HepG2 (cell line): ENCODE data around the gene C4BPA. TPM values are rescaled to one million over a fixed set of nuclear protein-coding genes. Genes with fewer than 3 reads are reported as not detected.

Source experiments
- ATAC-seq: fragments of 200-7000 bp; cut with Tn5 transposase; 3 replicates; pipeline ENCODE4 v1.9.1; 2020; ENCODE audit warnings: mild to moderate bottlenecking, moderate library complexity
- BruUV-seq: library from RNA; stranded (reverse); fragments of 400-500 nt; replicated peaks from 2 replicates; lab custom pipeline; 2021; lab: Mats Ljungman, UMichigan
- CTCF ChIA-PET: fragments of 300-600 bp; formaldehyde crosslinking; extraction: SDS; loops from one replicate; lab custom pipeline; 2021; ENCODE audit warnings: low total read pairs, inconsistent platforms, low intra/inter-chr PET ratio; lab: Yijun Ruan, JAX
- POLR2A ChIA-PET: fragments of 350-600 bp; sonication (Branson Sonifier 250); formaldehyde crosslinking; loops from one replicate; lab custom pipeline; 2020; ENCODE audit warnings: antibody characterized with exemption, inconsistent platforms; lab: Yijun Ruan, JAX
- DNase-seq: peaks from one replicate; pipeline ENCODE4 v3.0.0-alpha.2; 2015; ENCODE audit warnings: low spot score
- FAIRE-seq: peaks from 3 replicates; lab custom pipeline; 2011; peaks lifted over from hg19 to GRCh38; lab: Jason Lieb, UNC
- H2AFZ ChIP-seq: one replicate; pipeline ENCODE4 v1.6.1; 2011; ENCODE audit warnings: low read length, inconsistent platforms
- H3K27ac ChIP-seq: fragments of 300-600 bp; 3 replicates; pipeline ENCODE4 v1.8.0; 2011; ENCODE audit warnings: mixed run types, mild to moderate bottlenecking, mixed read lengths, low read length, inconsistent platforms; ENCODE audit not compliant: insufficient read depth; ENCODE audit errors: extremely low read length
- H3K27me3 ChIP-seq, 2 experiments: fragments of 200-600 bp in 1 of 2; 2 replicates in 1 of 2; 3 replicates in 1 of 2; pipeline versions ENCODE4 v1.6.0 to v1.8.0; 2011; ENCODE audit warnings: low read length in 2 of 2, mild to moderate bottlenecking in 2 of 2, moderate library complexity in 2 of 2, inconsistent platforms in 1 of 2; ENCODE audit not compliant: insufficient read depth in 2 of 2, control insufficient read depth in 1 of 2
- H3K36me3 ChIP-seq, 2 experiments: fragments of 200-600 bp in 1 of 2; replicated peaks in 1 of 2; 2 replicates in 1 of 2; 3 replicates in 1 of 2; pipeline versions ENCODE4 v1.5.1 to v1.8.0; 2011; ENCODE audit warnings: low read length in 2 of 2, inconsistent platforms in 1 of 2; ENCODE audit not compliant: insufficient read depth in 2 of 2, control insufficient read depth in 1 of 2
- H3K4me1 ChIP-seq: 2 replicates; pipeline ENCODE4 v1.5.1; 2012; ENCODE audit warnings: low read length, inconsistent platforms; ENCODE audit not compliant: insufficient read depth
- H3K4me2 ChIP-seq: 2 replicates; pipeline ENCODE4 v1.6.0; 2011; ENCODE audit warnings: low read depth, low read length, inconsistent platforms
- H3K4me3 ChIP-seq, 3 experiments: fragments of 200-600 bp in 1 of 3; sonication (generic), shearing (Covaris generic) in 1 of 3; replicated peaks in 1 of 3; 2 replicates each; pipeline ENCODE4 v1.5.1; 2011 to 2016; ENCODE audit warnings: low read length in 3 of 3, inconsistent platforms in 2 of 3, low read depth in 2 of 3, mild to moderate bottlenecking in 2 of 3, control low read depth in 1 of 3, mixed read lengths in 1 of 3; ENCODE audit not compliant: insufficient read depth in 1 of 3
- H3K79me2 ChIP-seq: one replicate; pipeline ENCODE4 v1.6.1; 2011; ENCODE audit warnings: low read length, inconsistent platforms; ENCODE audit not compliant: insufficient read depth
- H3K9ac ChIP-seq: 2 replicates; pipeline ENCODE4 v1.6.0; 2011; ENCODE audit warnings: mild to moderate bottlenecking, low read depth, low read length, inconsistent platforms; ENCODE audit not compliant: insufficient read depth
- H3K9me3 ChIP-seq: 2 replicates; pipeline ENCODE4 v1.5.1; 2012; ENCODE audit warnings: mild to moderate bottlenecking, low read length
- H4K20me1 ChIP-seq: 2 replicates; pipeline ENCODE4 v1.6.0; 2011; ENCODE audit warnings: inconsistent platforms, mild to moderate bottlenecking, low read length, moderate library complexity; ENCODE audit not compliant: insufficient read depth
- CC2D1A ChIP-seq: sonication (generic); formaldehyde crosslinking; IDR thresholded peaks from 2 replicates; pipeline ENCODE4 v1.8.1; 2023; ENCODE audit warnings: mild to moderate bottlenecking, missing genetic modification reagents
- CENPX ChIP-seq: sonication (generic); formaldehyde crosslinking; IDR thresholded peaks from 2 replicates; pipeline ENCODE4 v1.9.0; 2021; ENCODE audit warnings: mild to moderate bottlenecking, missing genetic modification reagents, moderate library complexity
- CHD2 ChIP-seq: IDR thresholded peaks from 2 replicates; pipeline ENCODE4 v1.6.1; 2011; ENCODE audit warnings: low read depth, low read length, improper control_type of control experiment
- DPF2 ChIP-seq: sonication (generic); formaldehyde crosslinking; IDR thresholded peaks from 2 replicates; pipeline ENCODE4 v1.4.0; 2020; ENCODE audit warnings: mild to moderate bottlenecking, low read depth, missing genetic modification reagents, borderline replicate concordance
- ETV6 ChIP-seq: sonication (generic); formaldehyde crosslinking; conservative IDR thresholded peaks from 2 replicates; pipeline ENCODE4 v1.4.0; 2020; ENCODE audit warnings: missing genetic modification reagents
- GATAD2A ChIP-seq: IDR thresholded peaks from 2 replicates; pipeline ENCODE4 v1.6.1; 2016
- KDM4B ChIP-seq: sonication (generic); formaldehyde crosslinking; IDR thresholded peaks from 2 replicates; pipeline ENCODE4 v1.4.0; 2020; ENCODE audit warnings: missing genetic modification reagents
- MAZ ChIP-seq, 2 experiments: sonication (generic) in 1 of 2; formaldehyde crosslinking in 1 of 2; IDR thresholded peaks; 2 replicates each; pipeline versions ENCODE4 v1.5.0 to v1.6.1; 2012 to 2020; ENCODE audit warnings: low read depth in 2 of 2, mild to moderate bottlenecking in 2 of 2, borderline replicate concordance in 1 of 2, improper control_type of control experiment in 1 of 2, low read length in 1 of 2, missing genetic modification reagents in 1 of 2, moderate library complexity in 1 of 2
- MIER2 ChIP-seq: IDR thresholded peaks from 2 replicates; pipeline ENCODE4 v1.6.1; 2016; ENCODE audit warnings: missing biosample characterization, missing genetic modification reagents
- SP4 ChIP-seq: sonication (generic); formaldehyde crosslinking; IDR thresholded peaks from 2 replicates; pipeline ENCODE4 v1.8.1; 2023; ENCODE audit warnings: mild to moderate bottlenecking, missing genetic modification reagents
- ZFP36L2 ChIP-seq: sonication (generic); formaldehyde crosslinking; IDR thresholded peaks from 2 replicates; pipeline ENCODE4 v1.4.0; 2020; ENCODE audit warnings: missing genetic modification reagents
- ZKSCAN8 ChIP-seq: IDR thresholded peaks from 2 replicates; pipeline ENCODE4 v1.6.1; 2016; ENCODE audit warnings: borderline replicate concordance, missing genetic modification reagents, missing compliant biosample characterization
- ZNF296 ChIP-seq: sonication (generic); formaldehyde crosslinking; conservative IDR thresholded peaks from 2 replicates; pipeline ENCODE4 v1.5.0; 2020; ENCODE audit warnings: mild to moderate bottlenecking, missing genetic modification reagents
- ZNF333 ChIP-seq: sonication (generic); formaldehyde crosslinking; IDR thresholded peaks from 2 replicates; pipeline ENCODE4 v1.4.0; 2020; ENCODE audit warnings: mild to moderate bottlenecking, missing genetic modification reagents, borderline replicate concordance
- ZNF430 ChIP-seq: sonication (generic); formaldehyde crosslinking; IDR thresholded peaks from 2 replicates; pipeline ENCODE4 v1.9.0; 2021; ENCODE audit warnings: mild to moderate bottlenecking, missing genetic modification reagents
- ZNF550 ChIP-seq: sonication (generic); formaldehyde crosslinking; IDR thresholded peaks from 2 replicates; pipeline ENCODE4 v1.4.0; 2020; ENCODE audit warnings: mild to moderate bottlenecking, missing genetic modification reagents, borderline replicate concordance
- ZNF615 ChIP-seq: sonication (generic); formaldehyde crosslinking; IDR thresholded peaks from 2 replicates; pipeline ENCODE4 v1.5.0; 2020; ENCODE audit warnings: mild to moderate bottlenecking, missing genetic modification reagents, borderline replicate concordance
- ZNF749 ChIP-seq: sonication (generic); formaldehyde crosslinking; IDR thresholded peaks from 2 replicates; pipeline ENCODE4 v1.8.0; 2022; ENCODE audit warnings: mild to moderate bottlenecking, missing genetic modification reagents, moderate library complexity, borderline replicate concordance
- ZNF773 ChIP-seq: sonication (generic); formaldehyde crosslinking; IDR thresholded peaks from 2 replicates; pipeline ENCODE4 v1.4.0; 2020; ENCODE audit warnings: missing genetic modification reagents, borderline replicate concordance
- ZNF790 ChIP-seq: sonication (generic); formaldehyde crosslinking; IDR thresholded peaks from 2 replicates; pipeline ENCODE4 v1.8.0; 2022; ENCODE audit warnings: missing genetic modification reagents, mild to moderate bottlenecking, borderline replicate concordance
- WGBS: methylation state at CpG from one replicate; pipeline ENCODE4 v1.1.6; 2017; ENCODE audit warnings: low lambda C conversion rate; 5-methylcytosine and 5-hydroxymethylcytosine counted together
- in situ Hi-C: cut with HindIII; loops from 2 replicates; pipeline ENCODE4 v1.10.0; 2017; ENCODE audit warnings: low pct_unique_long_range_greater_than_20kb; ENCODE audit not compliant: extremely low pct_ligation_motif_present
- intact Hi-C: fragments of 100-400 bp; cut with micrococcal nuclease; formaldehyde crosslinking; loops from one replicate; pipeline ENCODE4 v1.10.0; 2022; ENCODE audit not compliant: unreplicated experiment
- polyA plus RNA-seq, 8 experiments: library from polyadenylated mRNA; depleted of rRNA in 3 of 8; stranded (reverse) in 7 of 8; unstranded in 1 of 8; fragments of >200 nt; fragmentation: Illumina TruSeq in 4 of 8; extraction: Trizol in 4 of 8; gene quantifications; 2 replicates each; pipeline versions ENCODE4 v1.2.1 to v1.2.3, GENCODE V29; 2011 to 2016; ENCODE audit warnings: low read depth in 4 of 8, missing spikeins in 1 of 8, mixed read lengths in 1 of 8; ENCODE audit not compliant: insufficient read depth in 1 of 8
- total RNA-seq, 5 experiments: library from RNA; depleted of rRNA; stranded (reverse); fragments of >200 nt; fragmentation: Illumina TruSeq; extraction: Trizol; gene quantifications; 2 replicates each; pipeline ENCODE4 v1.2.3, GENCODE V29; 2016; ENCODE audit warnings: low read depth in 1 of 5
- TF ChIP-seq, protein P1 (sequence below): sonication (generic); formaldehyde crosslinking; IDR thresholded peaks from 2 replicates; pipeline ENCODE4 v1.5.1; 2020; ENCODE audit warnings: mild to moderate bottlenecking, missing genetic modification reagents, moderate library complexity

Gene C4BPA
- total and polyA plus RNA-seq, 2 of the 13 experiments (the other 11 are each of a cell fraction or from before 2014, with no cell fraction given): 32.1 to 60.1 TPM

DNA sequence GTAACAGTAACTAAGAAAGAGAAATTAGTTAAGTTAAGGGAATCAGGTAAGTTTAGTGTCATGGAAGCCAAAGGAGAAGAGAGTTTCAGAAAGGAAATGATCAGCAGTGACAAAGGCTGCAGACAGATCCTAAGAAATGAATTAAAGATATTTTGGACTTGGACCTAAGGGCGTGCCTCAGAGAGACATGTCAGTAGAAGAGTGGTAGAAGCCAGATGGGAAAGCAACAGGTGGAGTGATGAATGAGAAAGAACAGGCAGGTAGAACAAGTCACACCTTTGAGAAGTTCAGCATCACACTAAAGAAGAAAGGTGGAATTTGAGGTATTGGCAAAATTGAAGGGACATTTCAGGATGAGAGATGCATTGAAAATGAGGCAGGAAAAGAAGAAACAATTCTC is 1.4 kb upstream of the C4BPA start (continued):
- no peak for TF ChIP-seq MIER2 (CRISPR knock-in tag)
- no peak for TF ChIP-seq ZKSCAN8 (CRISPR knock-in tag)
- no peak for TF ChIP-seq CHD2
- TF ChIP-seq CENPX (CRISPR knock-in tag): no peak
- TF ChIP-seq GATAD2A (CRISPR knock-in tag): no peak
- TF ChIP-seq CC2D1A (CRISPR knock-in tag): no peak

DNA sequence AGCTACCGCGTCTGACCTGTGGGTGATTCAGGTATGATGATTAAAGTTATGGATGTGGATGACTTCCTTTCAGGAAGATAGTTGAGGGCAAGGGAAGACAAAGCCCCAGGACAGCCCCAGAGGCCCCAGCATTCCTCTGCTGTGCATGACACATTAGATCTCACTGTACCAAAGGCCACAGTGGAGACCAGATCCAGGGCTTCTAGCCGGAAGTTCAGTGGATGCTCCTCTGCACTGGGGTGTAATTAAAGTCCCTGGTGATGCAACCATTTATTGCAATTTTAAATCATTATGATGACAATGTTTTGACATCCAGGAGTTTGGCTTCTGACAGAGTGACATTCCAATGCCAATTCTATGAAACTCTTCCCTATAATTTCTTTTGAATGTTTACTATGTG is 5.0 kb downstream of the C4BPA start:
- no peak for FAIRE-seq
- TF ChIP-seq, protein P1, sequence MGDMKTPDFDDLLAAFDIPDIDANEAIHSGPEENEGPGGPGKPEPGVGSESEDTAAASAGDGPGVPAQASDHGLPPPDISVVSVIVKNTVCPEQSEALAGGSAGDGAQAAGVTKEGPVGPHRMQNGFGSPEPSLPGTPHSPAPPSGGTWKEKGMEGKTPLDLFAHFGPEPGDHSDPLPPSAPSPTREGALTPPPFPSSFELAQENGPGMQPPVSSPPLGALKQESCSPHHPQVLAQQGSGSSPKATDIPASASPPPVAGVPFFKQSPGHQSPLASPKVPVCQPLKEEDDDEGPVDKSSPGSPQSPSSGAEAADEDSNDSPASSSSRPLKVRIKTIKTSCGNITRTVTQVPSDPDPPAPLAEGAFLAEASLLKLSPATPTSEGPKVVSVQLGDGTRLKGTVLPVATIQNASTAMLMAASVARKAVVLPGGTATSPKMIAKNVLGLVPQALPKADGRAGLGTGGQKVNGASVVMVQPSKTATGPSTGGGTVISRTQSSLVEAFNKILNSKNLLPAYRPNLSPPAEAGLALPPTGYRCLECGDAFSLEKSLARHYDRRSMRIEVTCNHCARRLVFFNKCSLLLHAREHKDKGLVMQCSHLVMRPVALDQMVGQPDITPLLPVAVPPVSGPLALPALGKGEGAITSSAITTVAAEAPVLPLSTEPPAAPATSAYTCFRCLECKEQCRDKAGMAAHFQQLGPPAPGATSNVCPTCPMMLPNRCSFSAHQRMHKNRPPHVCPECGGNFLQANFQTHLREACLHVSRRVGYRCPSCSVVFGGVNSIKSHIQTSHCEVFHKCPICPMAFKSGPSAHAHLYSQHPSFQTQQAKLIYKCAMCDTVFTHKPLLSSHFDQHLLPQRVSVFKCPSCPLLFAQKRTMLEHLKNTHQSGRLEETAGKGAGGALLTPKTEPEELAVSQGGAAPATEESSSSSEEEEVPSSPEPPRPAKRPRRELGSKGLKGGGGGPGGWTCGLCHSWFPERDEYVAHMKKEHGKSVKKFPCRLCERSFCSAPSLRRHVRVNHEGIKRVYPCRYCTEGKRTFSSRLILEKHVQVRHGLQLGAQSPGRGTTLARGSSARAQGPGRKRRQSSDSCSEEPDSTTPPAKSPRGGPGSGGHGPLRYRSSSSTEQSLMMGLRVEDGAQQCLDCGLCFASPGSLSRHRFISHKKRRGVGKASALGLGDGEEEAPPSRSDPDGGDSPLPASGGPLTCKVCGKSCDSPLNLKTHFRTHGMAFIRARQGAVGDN (CRISPR knock-in tag): no peak
- TF ChIP-seq ZNF749 (CRISPR knock-in tag): no peak
- TF ChIP-seq ZNF333: no peak
- no peak for TF ChIP-seq ZNF296
- TF ChIP-seq ZNF790: no peak
- TF ChIP-seq KDM4B: no peak
- TF ChIP-seq ZNF615: no peak
- TF ChIP-seq ETV6 (CRISPR knock-in tag): no peak
- TF ChIP-seq MAZ (IDR thresholded peaks at IDR 0.05; ENCODE audit: borderline replicate concordance, low read depth, low read length): no peak
- TF ChIP-seq MAZ (CRISPR knock-in tag; IDR thresholded peaks at IDR 0.05; ENCODE audit: low read depth): no peak
- TF ChIP-seq ZNF773 (CRISPR knock-in tag): no peak
- TF ChIP-seq DPF2 (CRISPR knock-in tag): no peak
- TF ChIP-seq SP4 (CRISPR knock-in tag): no peak
- no peak for TF ChIP-seq ZNF430
- no peak for TF ChIP-seq ZNF550 (CRISPR knock-in tag)
- no peak for TF ChIP-seq ZFP36L2 (CRISPR knock-in tag)

More for the DNA sequence above, 5.0 kb downstream of the C4BPA start:
- Histone ChIP-seq H3K27ac (no peak overlapping the region), H3K9ac (no peak overlapping the region), H2AFZ (no peak overlapping the region), H3K4me2 (no peak overlapping the region), H3K79me2 (no peaks in the 10 kb centered on the region), H3K27me3 (no peaks in the 10 kb centered on the region; a peak in 1 of 5 replicates), H3K9me3 (no peaks in the 10 kb centered on the region), H3K4me1 (peaks cover 13% of the 10 kb centered on the region), H3K36me3 (0 out of 5 replicates have a peak, but pooled peaks cover 0 to 1% of the 10 kb centered on the region in 2 experiments), H4K20me1 (no peaks in the 10 kb centered on the region), H3K4me3 (no peak overlapping the region)
- in situ Hi-C loops (no loop called here), intact Hi-C loops (no loop called here)
- ATAC-seq (no peak), DNase-seq (no peak)
- no TSS peak for BruUV-seq
- ChIA-PET CTCF (no interaction called here), POLR2A (no interaction called here)
- WGBS: 93% methylated on average over 3 of the region's 3 CpGs
